GM12878 (cell line): Measurements from ENCODE around the gene KCNK5. TPM values are rescaled to one million over a fixed set of nuclear protein-coding genes. Genes with fewer than 3 reads are reported as not detected.

Experiments
- ATAC-seq: fragments of 200-7000 bp; cut with Tn5 transposase; 3 replicates; pipeline ENCODE4 v1.9.1; 2020; ENCODE audit warnings: mild to moderate bottlenecking, moderate library complexity
- BruUV-seq: library from RNA; stranded (reverse); fragments of 400-500 nt; replicated peaks from 2 replicates; lab custom pipeline; 2021; lab: Mats Ljungman, UMichigan
- CTCF ChIA-PET: fragments of 300-600 bp; sonication (Branson Sonifier 250); formaldehyde crosslinking; extraction: SDS; loops from one replicate; lab custom pipeline; 2021; ENCODE audit warnings: inconsistent platforms; lab: Yijun Ruan, JAX
- POLR2A ChIA-PET: fragments of 350-600 bp; formaldehyde crosslinking; extraction: SDS; loops from one replicate; lab custom pipeline; 2021; ENCODE audit warnings: inconsistent platforms; lab: Charles Lee
- RAD21 ChIA-PET: fragments of 300-600 bp; sonication (Branson Sonifier 250); formaldehyde crosslinking; loops from one replicate; lab custom pipeline; 2023; ENCODE audit warnings: antibody characterized with exemption; ENCODE audit not compliant: unreplicated experiment; lab: Charles Lee
- SMC1A ChIA-PET: fragments of 300-600 bp; sonication (Branson Sonifier 250); formaldehyde crosslinking; loops from one replicate; lab custom pipeline; 2023; ENCODE audit not compliant: unreplicated experiment, uncharacterized antibody; lab: Charles Lee
- DNase-seq: peaks from one replicate; pipeline ENCODE4 v3.0.0-alpha.2; 2011; ENCODE audit warnings: low read depth, low spot score
- FAIRE-seq: peaks from 3 replicates; lab custom pipeline; 2011; peaks lifted over from hg19 to GRCh38; lab: Jason Lieb, UNC
- H2AFZ ChIP-seq: 2 replicates; pipeline ENCODE4 v1.6.0; 2011; ENCODE audit warnings: low read depth, low read length, control low read depth; ENCODE audit not compliant: control insufficient read depth
- H3K27ac ChIP-seq: 2 replicates; pipeline ENCODE4 v1.5.1; 2011; ENCODE audit warnings: control low read depth; ENCODE audit not compliant: control insufficient read depth, insufficient read depth
- H3K27me3 ChIP-seq, 2 experiments: replicated peaks in 1 of 2; 2 replicates each; pipeline versions ENCODE4 v1.6.0 to v1.6.1; 2011; ENCODE audit warnings: low read length in 1 of 2; ENCODE audit not compliant: control insufficient read depth in 2 of 2, insufficient read depth in 2 of 2
- H3K36me3 ChIP-seq, 2 experiments: 2 replicates each; pipeline ENCODE4 v1.5.1; 2011; ENCODE audit warnings: low read length in 1 of 2; ENCODE audit not compliant: control insufficient read depth in 2 of 2, insufficient read depth in 2 of 2
- H3K4me1 ChIP-seq: 2 replicates; pipeline ENCODE4 v1.6.1; 2011; ENCODE audit warnings: mild to moderate bottlenecking, low read length, moderate library complexity, mixed read lengths; ENCODE audit not compliant: control insufficient read depth, insufficient read depth
- H3K4me2 ChIP-seq: 2 replicates; pipeline ENCODE4 v1.6.0; 2011; ENCODE audit warnings: control low read depth; ENCODE audit not compliant: control insufficient read depth, insufficient read depth
- H3K4me3 ChIP-seq: fragments of 200-600 bp; sonication (generic); 2 replicates; pipeline ENCODE4 v1.5.1; 2016
- H3K79me2 ChIP-seq: 2 replicates; pipeline ENCODE4 v1.6.0; 2011; ENCODE audit warnings: low read length; ENCODE audit not compliant: control insufficient read depth, insufficient read depth
- H3K9ac ChIP-seq: 2 replicates; pipeline ENCODE4 v1.8.0; 2011; ENCODE audit warnings: low read length, control low read depth, mixed read lengths; ENCODE audit not compliant: control insufficient read depth, insufficient read depth
- H3K9me3 ChIP-seq: replicated peaks from 3 replicates; pipeline ENCODE4 v1.5.1; 2011; ENCODE audit warnings: mild to moderate bottlenecking, low read length; ENCODE audit not compliant: control insufficient read depth, insufficient read depth
- H4K20me1 ChIP-seq: 2 replicates; pipeline ENCODE4 v1.6.0; 2011; ENCODE audit not compliant: control insufficient read depth, insufficient read depth
- CHD4 ChIP-seq: fragments of 200-600 bp; sonication (generic); IDR thresholded peaks from 2 replicates; pipeline ENCODE4 v1.6.1; 2016; ENCODE audit warnings: mild to moderate bottlenecking
- CTCF ChIP-seq, 3 experiments: IDR thresholded peaks in 2 of 3; conservative IDR thresholded peaks in 1 of 3; 2 replicates each; pipeline ENCODE4 v1.5.1; 2011; ENCODE audit warnings: low read depth in 3 of 3, low read length in 3 of 3, mild to moderate bottlenecking in 3 of 3, control low read depth in 2 of 3, moderate library complexity in 2 of 3, inconsistent platforms in 1 of 3, mixed read lengths in 1 of 3; ENCODE audit not compliant: control insufficient read depth in 2 of 3, insufficient read depth in 1 of 3; ENCODE audit errors: extremely low read depth in 1 of 3
- ETV6 ChIP-seq, 2 experiments: fragments of 450-650 bp in 1 of 2; IDR thresholded peaks in 1 of 2; conservative IDR thresholded peaks in 1 of 2; 2 replicates each; pipeline ENCODE4 v1.6.1; 2014; ENCODE audit warnings: antibody characterized with exemption in 1 of 2, borderline replicate concordance in 1 of 2, low read depth in 1 of 2, mild to moderate bottlenecking in 1 of 2, moderate library complexity in 1 of 2
- HSF1 ChIP-seq: fragments of 150-350 bp; IDR thresholded peaks from 2 replicates; pipeline ENCODE4 v1.6.1; 2014; ENCODE audit warnings: mild to moderate bottlenecking, low read depth, low read length
- IRF4 ChIP-seq: IDR thresholded peaks from 2 replicates; pipeline ENCODE4 v1.6.1; 2011; ENCODE audit warnings: low read depth, low read length
- KLF5 ChIP-seq: fragments of 450-650 bp; IDR thresholded peaks from 2 replicates; pipeline ENCODE4 v1.6.1; 2014; ENCODE audit warnings: mild to moderate bottlenecking; ENCODE audit not compliant: partially characterized antibody
- PAX5 ChIP-seq: IDR thresholded peaks from 2 replicates; pipeline ENCODE4 v1.6.1; 2011; ENCODE audit warnings: low read depth, low read length, borderline replicate concordance
- POU2F2 ChIP-seq: IDR thresholded peaks from 3 replicates; pipeline ENCODE4 v1.6.1; 2011; ENCODE audit warnings: low read depth, mild to moderate bottlenecking, low read length, borderline replicate concordance
- RELA ChIP-seq: fragments of 450-650 bp; IDR thresholded peaks from 2 replicates; pipeline ENCODE4 v1.8.0; 2014; ENCODE audit warnings: borderline replicate concordance; ENCODE audit not compliant: partially characterized antibody
- SUZ12 ChIP-seq: fragments of 200-600 bp; sonication (generic); IDR thresholded peaks from one replicate; pipeline ENCODE4 v1.6.1; 2018; ENCODE audit warnings: antibody characterized with exemption, mild to moderate bottlenecking; ENCODE audit not compliant: unreplicated experiment
- TCF3 ChIP-seq: IDR thresholded peaks from 2 replicates; pipeline ENCODE4 v1.6.1; 2012; ENCODE audit warnings: low read depth, mild to moderate bottlenecking, low read length, borderline replicate concordance; ENCODE audit not compliant: insufficient read depth
- YY1 ChIP-seq: IDR thresholded peaks from 2 replicates; pipeline ENCODE4 v1.6.1; 2011; ENCODE audit warnings: low read depth, mild to moderate bottlenecking, low read length
- ZSCAN29 ChIP-seq: fragments of 450-650 bp; IDR thresholded peaks from 2 replicates; pipeline ENCODE4 v1.6.1; 2017; ENCODE audit warnings: mild to moderate bottlenecking, moderate library complexity
- WGBS: methylation state at CpG from one replicate; pipeline ENCODE4 v1.1.6; 2016; ENCODE audit warnings: low lambda C conversion rate; ENCODE audit not compliant: insufficient replicate concordance, insufficient coverage; ENCODE audit errors: missing lambda C conversion rate; 5-methylcytosine and 5-hydroxymethylcytosine counted together
- in situ Hi-C: fragments of 300-500 bp; cut with MboI; formaldehyde crosslinking; loops from 9 replicates; pipeline ENCODE4 v1.14.3; 2018; ENCODE audit warnings: mixed read lengths
- intact Hi-C: fragments of 100-400 bp; cut with micrococcal nuclease; formaldehyde crosslinking; loops from one replicate; pipeline ENCODE4 v1.14.2; 2022; ENCODE audit not compliant: unreplicated experiment
- polyA plus RNA-seq, 11 experiments: library from polyadenylated mRNA; depleted of rRNA in 4 of 11; unstranded in 6 of 11; stranded (reverse) in 5 of 11; fragments of >200 nt; fragmentation: Nextera tagmentation in 4 of 11; fragmentation: Illumina TruSeq in 1 of 11; extraction: Ambion mirVana in 4 of 11; extraction: Trizol in 1 of 11; gene quantifications; 1 replicate in 1 of 11; 2 replicates in 10 of 11; pipeline versions ENCODE4 v1.2.1 to v1.2.3, GENCODE V29; 2011 to 2016; ENCODE audit warnings: inconsistent platforms in 2 of 11, missing spikeins in 2 of 11, low read depth in 1 of 11
- total RNA-seq, 4 experiments: library from RNA; depleted of rRNA in 3 of 4; stranded (reverse); fragments of >200 nt in 3 of 4; fragmentation: Illumina TruSeq in 1 of 4; extraction: Trizol in 1 of 4; gene quantifications; 2 replicates each; pipeline versions ENCODE4 v1.2.1 to v1.2.3, GENCODE V29; 2013 to 2021
- TF ChIP-seq, protein P1 (sequence below): fragments of 450-650 bp; IDR thresholded peaks from 2 replicates; pipeline ENCODE4 v1.6.1; 2017; ENCODE audit warnings: mild to moderate bottlenecking, moderate library complexity

The KCNK5 gene
- total and polyA plus RNA-seq, 10 of the 15 experiments (the other 5 are each of a cell fraction or from before 2014, with no cell fraction given): 0.11 to 4.2 (median 2.1) TPM

- TF ChIP-seq RELA (no peak), PAX5 (no peak), POU2F2 (no peak), HSF1 (no peak), ETV6 (conservative IDR thresholded peaks at IDR 0.05 in 1 of 2, IDR thresholded peaks at IDR 0.05 in 1 of 2; ENCODE audit: borderline replicate concordance in 1 of 2, low read depth in 1 of 2) (no peak), ZSCAN29 (no peak), CTCF (IDR thresholded peaks at IDR 0.05 in 2 of 3, conservative IDR thresholded peaks at IDR 0.05 in 1 of 3; ENCODE audit: control insufficient read depth in 2 of 3, extremely low read depth in 1 of 3, insufficient read depth in 1 of 3, low read depth in 3 of 3, low read length in 3 of 3) (no peak), YY1 (no peak), IRF4 (no peak), CHD4 (no peak), SUZ12 (no peak), TCF3 (no peak), KLF5 (no peak)
- TF ChIP-seq, protein P1, sequence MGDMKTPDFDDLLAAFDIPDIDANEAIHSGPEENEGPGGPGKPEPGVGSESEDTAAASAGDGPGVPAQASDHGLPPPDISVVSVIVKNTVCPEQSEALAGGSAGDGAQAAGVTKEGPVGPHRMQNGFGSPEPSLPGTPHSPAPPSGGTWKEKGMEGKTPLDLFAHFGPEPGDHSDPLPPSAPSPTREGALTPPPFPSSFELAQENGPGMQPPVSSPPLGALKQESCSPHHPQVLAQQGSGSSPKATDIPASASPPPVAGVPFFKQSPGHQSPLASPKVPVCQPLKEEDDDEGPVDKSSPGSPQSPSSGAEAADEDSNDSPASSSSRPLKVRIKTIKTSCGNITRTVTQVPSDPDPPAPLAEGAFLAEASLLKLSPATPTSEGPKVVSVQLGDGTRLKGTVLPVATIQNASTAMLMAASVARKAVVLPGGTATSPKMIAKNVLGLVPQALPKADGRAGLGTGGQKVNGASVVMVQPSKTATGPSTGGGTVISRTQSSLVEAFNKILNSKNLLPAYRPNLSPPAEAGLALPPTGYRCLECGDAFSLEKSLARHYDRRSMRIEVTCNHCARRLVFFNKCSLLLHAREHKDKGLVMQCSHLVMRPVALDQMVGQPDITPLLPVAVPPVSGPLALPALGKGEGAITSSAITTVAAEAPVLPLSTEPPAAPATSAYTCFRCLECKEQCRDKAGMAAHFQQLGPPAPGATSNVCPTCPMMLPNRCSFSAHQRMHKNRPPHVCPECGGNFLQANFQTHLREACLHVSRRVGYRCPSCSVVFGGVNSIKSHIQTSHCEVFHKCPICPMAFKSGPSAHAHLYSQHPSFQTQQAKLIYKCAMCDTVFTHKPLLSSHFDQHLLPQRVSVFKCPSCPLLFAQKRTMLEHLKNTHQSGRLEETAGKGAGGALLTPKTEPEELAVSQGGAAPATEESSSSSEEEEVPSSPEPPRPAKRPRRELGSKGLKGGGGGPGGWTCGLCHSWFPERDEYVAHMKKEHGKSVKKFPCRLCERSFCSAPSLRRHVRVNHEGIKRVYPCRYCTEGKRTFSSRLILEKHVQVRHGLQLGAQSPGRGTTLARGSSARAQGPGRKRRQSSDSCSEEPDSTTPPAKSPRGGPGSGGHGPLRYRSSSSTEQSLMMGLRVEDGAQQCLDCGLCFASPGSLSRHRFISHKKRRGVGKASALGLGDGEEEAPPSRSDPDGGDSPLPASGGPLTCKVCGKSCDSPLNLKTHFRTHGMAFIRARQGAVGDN: no peak
- Histone ChIP-seq H3K79me2 (no peaks in the 10 kb centered on the region), H3K4me2 (no peak overlapping the region), H3K9ac (no peak overlapping the region), H4K20me1 (no peaks in the 10 kb centered on the region), H3K4me1 (no peaks in the 10 kb centered on the region), H3K4me3 (no peak overlapping the region), H2AFZ (no peak overlapping the region), H3K36me3 (no peaks in the 10 kb centered on the region), H3K27me3 (no peaks in the 10 kb centered on the region), H3K9me3 (no peaks in the 10 kb centered on the region), H3K27ac (no peak overlapping the region)
- CTCF ChIA-PET: interaction anchor here (1.2 to 3.5 kb wide), 3 partner anchors 16 to 128 kb away, joined by 3 to 24 read pairs (median 5); no protein-coding TSS in a partner anchor
- ATAC-seq (no peak), DNase-seq (no peak), FAIRE-seq (no peak)
- RAD21 ChIA-PET: interaction anchor here (0.9 kb wide), 1 partner anchor 16 kb away, joined by 3 read pairs; no protein-coding TSS in a partner anchor
- no TSS peak for BruUV-seq
- 0% methylated on average over 3 of the region's 3 CpGs for WGBS
- POLR2A ChIA-PET: no interaction called here
- in situ Hi-C loops: no loop called here
- SMC1A ChIA-PET: interaction anchor here (1.1 to 1.8 kb wide), 4 partner anchors 8 to 123 kb away, joined by 3 to 6 read pairs (median 4); no protein-coding TSS in a partner anchor
- intact Hi-C loops: no loop called here
Measured at GRCh38 chr6:39182604-39183003, 46.7 kb downstream of the KCNK5 start.
